Neural progenitor cell (in vitro differentiated cells): ENCODE measurements around the gene IKZF3. TPM values are rescaled to one million over a fixed set of nuclear protein-coding genes. Genes with fewer than 3 reads are reported as not detected.

ENCODE experiments used
- DNase-seq: peaks from one replicate; pipeline ENCODE4 v3.0.0-alpha.2; 2016; ENCODE audit warnings: low spot score
- H2AFZ ChIP-seq: fragments of 200-600 bp; sonication (generic); replicated peaks from 2 replicates; pipeline ENCODE4 v1.6.1; 2016; ENCODE audit warnings: antibody characterized with exemption
- H3F3A ChIP-seq: fragments of 200-600 bp; sonication (generic); 2 replicates; pipeline ENCODE4 v1.6.1; 2016; ENCODE audit warnings: antibody characterized with exemption, low read depth
- H3K27ac ChIP-seq: fragments of 200-600 bp; sonication (generic); 2 replicates; pipeline ENCODE4 v1.5.1; 2016; ENCODE audit warnings: mild to moderate bottlenecking
- H3K27me3 ChIP-seq: fragments of 200-600 bp; sonication (generic); 2 replicates; pipeline ENCODE4 v1.6.1; 2016; ENCODE audit warnings: mild to moderate bottlenecking, moderate library complexity
- H3K36me3 ChIP-seq: fragments of 200-600 bp; sonication (generic); 2 replicates; pipeline ENCODE4 v1.5.1; 2016
- H3K4me1 ChIP-seq: fragments of 200-600 bp; sonication (generic); 2 replicates; pipeline ENCODE4 v1.6.1; 2016; ENCODE audit warnings: mixed run types
- H3K4me2 ChIP-seq: fragments of 200-600 bp; sonication (generic); 2 replicates; pipeline ENCODE4 v1.6.1; 2016
- H3K4me3 ChIP-seq: fragments of 200-600 bp; sonication (generic); 2 replicates; pipeline ENCODE4 v1.5.1; 2016
- H3K79me2 ChIP-seq: fragments of 200-600 bp; sonication (generic); 2 replicates; pipeline ENCODE4 v1.6.1; 2016; ENCODE audit warnings: low read depth
- H3K9ac ChIP-seq: fragments of 200-600 bp; sonication (generic); 2 replicates; pipeline ENCODE4 v1.6.1; 2016
- H3K9me3 ChIP-seq: fragments of 200-600 bp; sonication (generic); 2 replicates; pipeline ENCODE4 v1.5.1; 2016; ENCODE audit warnings: low read depth
- H4K20me1 ChIP-seq: fragments of 200-600 bp; sonication (generic); 2 replicates; pipeline ENCODE4 v1.6.1; 2016; ENCODE audit warnings: low read depth
- H3K27ac Mint-ChIP-seq: 3 replicates; pipeline ENCODE4 v1.8.0; 2021; ENCODE audit warnings: mixed read lengths
- H3K27me3 Mint-ChIP-seq: 2 replicates; pipeline ENCODE4 v1.8.0; 2022; ENCODE audit warnings: low read depth, mild to moderate bottlenecking, inconsistent platforms, moderate library complexity, mixed read lengths; ENCODE audit not compliant: insufficient read depth
- H3K36me3 Mint-ChIP-seq: 3 replicates; pipeline ENCODE4 v1.8.0; 2021; ENCODE audit warnings: mixed read lengths
- H3K4me1 Mint-ChIP-seq: 3 replicates; pipeline ENCODE4 v1.8.0; 2021; ENCODE audit warnings: mixed read lengths
- H3K4me3 Mint-ChIP-seq: 3 replicates; pipeline ENCODE4 v1.8.0; 2021; ENCODE audit warnings: mild to moderate bottlenecking, moderate library complexity, mixed read lengths
- H3K9me3 Mint-ChIP-seq: 3 replicates; pipeline ENCODE4 v1.8.0; 2020; ENCODE audit warnings: mixed read lengths
- EZH2 ChIP-seq: fragments of 200-600 bp; sonication (generic); IDR thresholded peaks from 2 replicates; pipeline ENCODE4 v1.6.1; 2017; ENCODE audit warnings: antibody characterized with exemption, mild to moderate bottlenecking, moderate library complexity
- EZH2phosphoT487 ChIP-seq: fragments of 200-600 bp; sonication (generic); IDR thresholded peaks from 2 replicates; pipeline ENCODE4 v1.6.1; 2017; ENCODE audit warnings: antibody characterized with exemption
- total RNA-seq: library from RNA; depleted of rRNA; stranded (reverse); fragments of >200 nt; gene quantifications from 2 replicates; pipeline ENCODE4 v1.2.3, GENCODE V29; 2015; ENCODE audit warnings: low replicate concordance
- TF ChIP-seq, protein P1 (sequence below): fragments of 200-600 bp; sonication (generic); IDR thresholded peaks from 2 replicates; pipeline ENCODE4 v1.5.1; 2017; ENCODE audit warnings: antibody characterized with exemption, mild to moderate bottlenecking

Gene IKZF3
- total RNA-seq, 1 donor from 2014 or later = not detected

DNA sequence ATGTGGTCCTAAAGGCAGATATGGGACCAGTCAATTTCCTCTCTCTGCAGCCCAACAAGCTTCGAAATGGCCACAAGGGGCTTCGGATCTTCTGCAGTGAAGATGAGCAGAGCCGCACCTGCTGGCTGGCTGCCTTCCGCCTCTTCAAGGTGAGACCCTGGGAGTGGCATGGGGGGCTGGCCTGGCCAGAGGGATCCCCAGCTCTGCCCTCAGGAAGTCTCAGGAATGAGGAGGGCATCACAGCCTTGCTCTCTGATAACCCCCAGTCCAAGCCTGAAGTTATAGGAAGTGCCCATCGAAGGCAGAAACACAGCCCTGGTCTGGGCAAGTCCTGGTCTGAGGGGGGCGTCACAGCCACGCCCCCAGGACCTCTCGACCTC lies 119.3 kb downstream of the IKZF3 start:
- no peaks in the 10 kb centered on the region for H3K36me3 ChIP-seq
- Mint-ChIP-seq H3K4me3 (no peak overlapping the region), H3K27ac (no peak overlapping the region), H3K9me3 (no peaks in the 10 kb centered on the region), H3K27me3 (peaks cover 25% of the 10 kb centered on the region), H3K4me1 (peaks cover 8% of the 10 kb centered on the region), H3K36me3 (no peaks in the 10 kb centered on the region)
- no peaks in the 10 kb centered on the region for H3K79me2 ChIP-seq
- no peaks in the 10 kb centered on the region for H3F3A ChIP-seq
- H3K4me2 ChIP-seq = no peak overlapping the region
- DNase-seq = no peak
- no peak overlapping the region for H2AFZ ChIP-seq
- no peak overlapping the region for H3K4me3 ChIP-seq
- H4K20me1 ChIP-seq = no peaks in the 10 kb centered on the region
- TF ChIP-seq EZH2phosphoT487 = no peak
- no peak for TF ChIP-seq EZH2
- TF ChIP-seq, protein P1, sequence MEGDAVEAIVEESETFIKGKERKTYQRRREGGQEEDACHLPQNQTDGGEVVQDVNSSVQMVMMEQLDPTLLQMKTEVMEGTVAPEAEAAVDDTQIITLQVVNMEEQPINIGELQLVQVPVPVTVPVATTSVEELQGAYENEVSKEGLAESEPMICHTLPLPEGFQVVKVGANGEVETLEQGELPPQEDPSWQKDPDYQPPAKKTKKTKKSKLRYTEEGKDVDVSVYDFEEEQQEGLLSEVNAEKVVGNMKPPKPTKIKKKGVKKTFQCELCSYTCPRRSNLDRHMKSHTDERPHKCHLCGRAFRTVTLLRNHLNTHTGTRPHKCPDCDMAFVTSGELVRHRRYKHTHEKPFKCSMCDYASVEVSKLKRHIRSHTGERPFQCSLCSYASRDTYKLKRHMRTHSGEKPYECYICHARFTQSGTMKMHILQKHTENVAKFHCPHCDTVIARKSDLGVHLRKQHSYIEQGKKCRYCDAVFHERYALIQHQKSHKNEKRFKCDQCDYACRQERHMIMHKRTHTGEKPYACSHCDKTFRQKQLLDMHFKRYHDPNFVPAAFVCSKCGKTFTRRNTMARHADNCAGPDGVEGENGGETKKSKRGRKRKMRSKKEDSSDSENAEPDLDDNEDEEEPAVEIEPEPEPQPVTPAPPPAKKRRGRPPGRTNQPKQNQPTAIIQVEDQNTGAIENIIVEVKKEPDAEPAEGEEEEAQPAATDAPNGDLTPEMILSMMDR = no peak
- peaks cover 12% of the 10 kb centered on the region for H3K4me1 ChIP-seq
- no peak overlapping the region for H3K9ac ChIP-seq
- no peaks in the 10 kb centered on the region for H3K9me3 ChIP-seq
- H3K27ac ChIP-seq = no peak overlapping the region
- H3K27me3 ChIP-seq = peaks cover 7% of the 10 kb centered on the region

DNA sequence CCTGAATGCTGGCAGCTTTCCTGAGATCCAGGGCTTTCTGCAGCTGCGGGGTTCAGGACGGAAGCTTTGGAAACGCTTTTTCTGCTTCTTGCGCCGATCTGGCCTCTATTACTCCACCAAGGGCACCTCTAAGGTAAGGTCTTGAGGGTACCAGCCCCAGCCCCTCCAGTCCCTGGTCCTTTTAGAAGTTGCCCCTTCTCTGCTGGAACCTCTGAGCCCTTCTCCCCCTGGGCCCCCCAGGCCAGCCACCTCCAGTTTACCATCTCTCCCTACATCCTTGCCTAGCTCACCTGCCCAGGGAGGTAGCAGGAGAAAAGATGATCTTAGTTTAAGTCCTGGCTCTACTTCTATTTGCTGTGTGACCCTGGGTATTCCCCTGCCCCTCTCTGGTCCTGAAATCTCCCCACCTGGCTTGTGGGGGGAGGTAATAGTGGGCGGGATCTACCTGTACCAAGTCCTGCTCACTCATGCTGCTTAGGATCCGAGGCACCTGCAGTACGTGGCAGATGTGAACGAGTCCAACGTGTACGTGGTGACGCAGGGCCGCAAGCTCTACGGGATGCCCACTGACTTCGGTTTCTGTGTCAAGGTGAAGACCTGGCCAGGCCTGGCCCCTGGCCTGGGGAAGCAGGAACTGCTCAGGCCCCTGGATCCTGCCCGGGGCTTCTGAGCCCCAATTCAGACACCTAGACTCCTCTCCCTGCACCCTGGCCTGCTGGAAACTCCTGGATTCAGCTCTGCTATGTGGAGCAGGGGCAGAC lies 119.9 kb downstream of the IKZF3 start:
- Mint-ChIP-seq H3K27me3 (peaks cover 29% of the 10 kb centered on the region), H3K36me3 (no peaks in the 10 kb centered on the region)
- no peak overlapping the region for H3K9ac ChIP-seq

DNA sequence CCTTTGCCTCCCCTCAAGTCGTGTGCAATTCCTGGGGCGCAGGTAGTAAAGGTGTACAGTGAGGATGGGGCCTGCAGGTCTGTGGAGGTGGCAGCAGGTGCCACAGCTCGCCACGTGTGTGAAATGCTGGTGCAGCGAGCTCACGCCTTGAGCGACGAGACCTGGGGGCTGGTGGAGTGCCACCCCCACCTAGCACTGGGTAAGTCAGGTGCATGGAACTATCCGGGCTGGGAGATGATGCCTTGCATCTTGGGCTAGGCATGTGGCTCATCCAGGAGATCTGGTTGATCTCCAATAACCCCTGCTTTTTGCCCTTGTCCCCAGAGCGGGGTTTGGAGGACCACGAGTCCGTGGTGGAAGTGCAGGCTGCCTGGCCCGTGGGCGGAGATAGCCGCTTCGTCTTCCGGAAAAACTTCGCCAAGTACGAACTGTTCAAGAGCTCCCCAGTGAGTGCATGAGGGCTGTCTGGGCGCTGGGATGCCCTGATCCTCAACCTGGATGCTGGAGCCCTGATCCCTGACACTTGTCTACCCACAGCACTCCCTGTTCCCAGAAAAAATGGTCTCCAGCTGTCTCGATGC lies 121.2 kb downstream of the IKZF3 start:
- Mint-ChIP-seq H3K4me1 (peaks cover 15% of the 10 kb centered on the region), H3K9me3 (no peaks in the 10 kb centered on the region), H3K27me3 (peaks cover 35% of the 10 kb centered on the region), H3K27ac (no peak overlapping the region), H3K4me3 (no peak overlapping the region), H3K36me3 (no peaks in the 10 kb centered on the region)
- Histone ChIP-seq H3K9me3 (no peaks in the 10 kb centered on the region), H3K4me1 (peaks cover 17% of the 10 kb centered on the region), H3K4me3 (no peak overlapping the region), H3K9ac (no peak overlapping the region), H3K79me2 (no peaks in the 10 kb centered on the region), H3K4me2 (no peak overlapping the region), H3K27ac (no peak overlapping the region), H4K20me1 (no peaks in the 10 kb centered on the region), H3K36me3 (no peaks in the 10 kb centered on the region), H3K27me3 (peaks cover 23% of the 10 kb centered on the region), H3F3A (peaks cover 11% of the 10 kb centered on the region), H2AFZ (no peak overlapping the region)
- TF ChIP-seq EZH2 = no peak
- TF ChIP-seq, protein P1 = no peak
- no peak for TF ChIP-seq EZH2phosphoT487
- no peak for DNase-seq

More for the DNA sequence above, 119.9 kb downstream of the IKZF3 start:
- no peak overlapping the region for H3K4me2 ChIP-seq
- TF ChIP-seq EZH2phosphoT487 (no peak), EZH2 (no peak)
- TF ChIP-seq, protein P1 = no peak
- H3K4me1 ChIP-seq = peaks cover 17% of the 10 kb centered on the region
- H3F3A ChIP-seq = no peaks in the 10 kb centered on the region
- H3K27ac ChIP-seq = no peak overlapping the region
- no peaks in the 10 kb centered on the region for H3K79me2 ChIP-seq
- DNase-seq = no peak
- no peak overlapping the region for H3K4me3 Mint-ChIP-seq
- no peaks in the 10 kb centered on the region for H4K20me1 ChIP-seq
- peaks cover 10% of the 10 kb centered on the region for H3K27me3 ChIP-seq
- H3K36me3 ChIP-seq = no peaks in the 10 kb centered on the region
- no peaks in the 10 kb centered on the region for H3K9me3 Mint-ChIP-seq
- no peak overlapping the region for H2AFZ ChIP-seq
- H3K9me3 ChIP-seq = no peaks in the 10 kb centered on the region
- H3K4me3 ChIP-seq = no peak overlapping the region
- H3K27ac Mint-ChIP-seq = no peak overlapping the region
- H3K4me1 Mint-ChIP-seq = peaks cover 9% of the 10 kb centered on the region
